ENCODE data around the gene EXOSC5.
A peak's percentile ranks its signal among the peaks of the same experiment; 100 is the strongest.
"Not testable (repeated sequence)": the region's sequence is repeated elsewhere in the genome, so short reads cannot be mapped to it uniquely, and the experiment has no call there.

The EXOSC5 gene

DNA sequence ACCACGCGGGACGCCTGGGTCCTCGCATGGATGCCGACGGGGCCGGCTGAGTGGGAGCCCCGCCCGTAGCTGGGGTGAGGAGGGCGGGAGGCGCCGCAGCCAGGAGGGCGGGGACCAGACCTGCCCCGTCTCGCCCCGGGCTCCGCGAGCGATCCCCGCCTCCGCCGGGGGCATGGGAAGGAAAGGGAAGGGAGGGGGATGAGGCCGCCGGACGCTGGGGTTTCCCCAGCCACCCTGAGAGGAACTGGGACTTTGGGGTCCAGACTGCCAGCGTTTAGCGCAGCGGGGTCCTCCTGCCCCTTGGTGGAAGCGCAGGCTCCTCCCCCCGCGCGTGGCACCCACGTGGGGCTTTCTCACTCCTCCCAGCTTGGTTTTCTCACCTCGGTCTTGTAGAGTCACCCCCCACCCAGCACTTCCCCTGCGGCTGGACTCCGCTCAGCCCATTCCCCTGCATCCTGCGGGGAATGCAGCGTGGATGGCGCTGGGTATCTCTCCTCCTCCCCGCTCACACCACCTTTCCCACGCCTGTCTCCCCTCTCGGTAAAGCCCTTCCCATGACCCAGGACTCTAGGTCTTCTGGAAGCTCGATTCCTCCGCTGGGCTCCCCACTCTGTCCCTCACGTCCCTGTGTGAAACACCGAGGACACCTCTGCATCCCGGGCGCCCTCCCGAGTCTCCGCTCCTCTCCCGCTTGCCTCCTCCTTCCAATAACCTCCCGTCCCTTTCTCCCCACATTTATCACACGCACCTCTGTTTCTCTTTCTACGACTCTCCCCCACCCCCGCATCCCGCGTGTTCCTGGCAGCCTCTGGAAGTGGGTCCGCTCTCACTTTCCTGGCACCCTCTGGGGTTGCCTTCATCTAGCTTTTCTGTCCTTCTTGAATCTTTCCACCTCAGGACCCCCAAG, 45.6 kb downstream of the EXOSC5 start:
- Histone ChIP-seq H2BK15ac (ENCODE audit: low read depth, poor library complexity, severe bottlenecking) (no peak overlapping the region), H3K79me1 (replicated peaks; ENCODE audit: low read length, poor library complexity, severe bottlenecking) (peaks cover 18% of the 10 kb centered on the region), H2AFZ (ENCODE audit: low read depth, low read length) (no peak overlapping the region), H3K9me3 (ENCODE audit: control insufficient read depth, low read length) (no peaks in the 10 kb centered on the region), H3K4me3 (ENCODE audit: insufficient read depth in 1 of 2, low read depth in 1 of 2, low read length in 2 of 2) (peak overlapping the region; percentile 84 to 99), H4K91ac (ENCODE audit: low read length) (no peak overlapping the region), H2BK120ac (ENCODE audit: low read depth, low read length) (no peak overlapping the region), H3K4ac (ENCODE audit: low read depth in 1 of 2, low read length in 2 of 2) (peak overlapping the region; percentile 2 to 40), H2AK5ac (ENCODE audit: low read length, severe bottlenecking) (no peak overlapping the region), H3K18ac (ENCODE audit: low read depth in 1 of 2, low read length in 2 of 2) (peak overlapping the region; percentile 28 to 87), H3K9ac (ENCODE audit: low read length) (peak overlapping the region; percentile 90), H3K4me1 (ENCODE audit: control insufficient read depth, insufficient read depth, low read depth, low read length) (peaks cover 14% of the 10 kb centered on the region), H3K36me3 (ENCODE audit: control insufficient read depth in 1 of 2, insufficient read depth in 2 of 2, low read depth in 1 of 2, low read length in 2 of 2) (peaks cover 11 to 17% of the 10 kb centered on the region in 2 experiments), H3K14ac (ENCODE audit: low read length in 2 of 2) (peak overlapping the region in 1 of 2 experiments; percentile 96), H3K27me3 (ENCODE audit: control insufficient read depth in 1 of 2, insufficient read depth in 1 of 2, low read length in 2 of 2) (no peaks in the 10 kb centered on the region), H3K4me2 (ENCODE audit: low read length, poor library complexity, severe bottlenecking) (peak overlapping the region; percentile 98), H3K27ac (ENCODE audit: low read length, poor library complexity, severe bottlenecking) (peak overlapping the region; percentile 19), H4K8ac (ENCODE audit: low read length) (no peak overlapping the region), H2BK5ac (ENCODE audit: low read depth, low read length, poor library complexity, severe bottlenecking) (no peak overlapping the region), H2BK12ac (ENCODE audit: low read length in 2 of 2) (peak overlapping the region in 1 of 2 experiments; percentile 73), H3K23ac (ENCODE audit: low read length in 2 of 2) (peak overlapping the region in 1 of 2 experiments; percentile 99)
- under 1% methylated on average over 54 of the region's 58 CpGs for WGBS
- peak; percentile 75 for DNase-seq

DNA sequence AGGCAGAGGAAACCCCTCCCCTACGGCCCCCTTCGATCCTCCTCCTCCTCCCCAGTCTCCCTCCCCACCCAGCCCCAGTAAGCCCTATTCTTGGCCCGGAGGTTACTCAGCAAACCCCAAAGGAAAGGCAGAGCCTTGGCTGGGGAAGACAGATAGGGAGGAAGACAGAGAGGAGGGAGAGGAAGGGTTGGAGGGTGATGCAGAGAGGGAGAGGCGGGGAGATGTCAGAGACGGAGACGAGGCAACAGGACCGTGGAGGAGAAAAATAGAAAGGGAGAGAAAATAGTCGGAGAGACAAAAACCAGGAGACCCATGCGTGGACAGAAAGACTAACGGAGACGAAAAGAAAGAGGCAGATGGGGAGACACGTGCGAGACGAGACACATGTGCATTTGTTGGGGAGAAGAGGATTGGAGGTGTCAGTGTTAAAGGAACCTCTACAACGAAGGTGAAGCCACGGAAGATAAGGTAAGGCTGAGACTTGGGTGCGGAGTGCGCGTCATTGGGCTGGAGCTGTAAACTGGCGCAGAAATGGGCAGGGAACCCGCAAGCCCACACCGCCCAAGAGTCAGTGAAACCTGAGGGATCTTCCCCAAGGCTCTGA, 46.3 kb downstream of the EXOSC5 start:
- Histone ChIP-seq H4K91ac (ENCODE audit: low read length) (no peak overlapping the region), H3K27ac (ENCODE audit: low read length, poor library complexity, severe bottlenecking) (peak overlapping the region; percentile 15), H3K23ac (ENCODE audit: low read length in 2 of 2) (no peak overlapping the region), H3K36me3 (ENCODE audit: control insufficient read depth in 1 of 2, insufficient read depth in 2 of 2, low read depth in 1 of 2, low read length in 2 of 2) (peaks cover 16 to 17% of the 10 kb centered on the region in 2 experiments), H3K4me2 (ENCODE audit: low read length, poor library complexity, severe bottlenecking) (peak overlapping the region; percentile 98), H3K18ac (ENCODE audit: low read depth in 1 of 2, low read length in 2 of 2) (peak overlapping the region in 1 of 2 experiments; percentile 69), H2AFZ (ENCODE audit: low read depth, low read length) (no peak overlapping the region), H3K14ac (ENCODE audit: low read length in 2 of 2) (peak overlapping the region in 1 of 2 experiments; percentile 88), H3K9me3 (ENCODE audit: control insufficient read depth, low read length) (no peaks in the 10 kb centered on the region), H3K4me1 (ENCODE audit: control insufficient read depth, insufficient read depth, low read depth, low read length) (peaks cover 14% of the 10 kb centered on the region), H2BK5ac (ENCODE audit: low read depth, low read length, poor library complexity, severe bottlenecking) (no peak overlapping the region), H3K4me3 (ENCODE audit: insufficient read depth in 1 of 2, low read depth in 1 of 2, low read length in 2 of 2) (peak overlapping the region; percentile 84 to 99), H2AK5ac (ENCODE audit: low read length, severe bottlenecking) (no peak overlapping the region), H4K8ac (ENCODE audit: low read length) (no peak overlapping the region), H2BK120ac (ENCODE audit: low read depth, low read length) (no peak overlapping the region), H3K4ac (ENCODE audit: low read depth in 1 of 2, low read length in 2 of 2) (peak overlapping the region in 1 of 2 experiments; percentile 26), H3K9ac (ENCODE audit: low read length) (peak overlapping the region; percentile 90), H2BK15ac (ENCODE audit: low read depth, poor library complexity, severe bottlenecking) (no peak overlapping the region), H3K27me3 (ENCODE audit: control insufficient read depth in 1 of 2, insufficient read depth in 1 of 2, low read length in 2 of 2) (no peaks in the 10 kb centered on the region), H2BK12ac (ENCODE audit: low read length in 2 of 2) (peak overlapping the region in 1 of 2 experiments; percentile 70), H3K79me1 (replicated peaks; ENCODE audit: low read length, poor library complexity, severe bottlenecking) (peaks cover 22% of the 10 kb centered on the region)
- 2% methylated on average over 20 of the region's 22 CpGs for WGBS
- DNase-seq, result peak; percentile 35

DNA sequence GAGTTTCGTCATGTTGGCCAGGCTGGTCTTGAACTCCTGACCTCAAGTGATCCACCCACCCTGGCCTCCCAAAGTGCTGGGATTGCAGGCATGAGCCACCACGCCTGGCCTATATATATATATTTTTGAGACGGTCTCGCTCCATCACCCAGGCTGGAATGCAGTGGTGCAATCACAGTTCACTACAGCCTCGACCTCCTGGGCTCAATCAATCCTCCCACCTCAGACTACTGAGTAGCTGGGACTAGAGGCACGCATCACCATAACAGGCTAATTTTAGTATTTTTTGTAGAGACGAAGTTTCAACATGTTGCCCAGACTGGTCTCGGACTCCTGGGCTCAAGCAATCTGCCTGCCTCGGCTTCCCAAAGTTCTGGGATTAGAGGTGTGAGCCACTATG, 50.2 kb downstream of the EXOSC5 start:
- not testable (repeated sequence) for DNase-seq; H3K18ac ChIP-seq (ENCODE audit: low read depth in 1 of 2, low read length in 2 of 2); H3K9ac ChIP-seq (ENCODE audit: low read length); H3K23ac ChIP-seq (ENCODE audit: low read length in 2 of 2); H3K27ac ChIP-seq (ENCODE audit: low read length, poor library complexity, severe bottlenecking); H2BK120ac ChIP-seq (ENCODE audit: low read depth, low read length); H2BK15ac ChIP-seq (ENCODE audit: low read depth, poor library complexity, severe bottlenecking); H3K4me2 ChIP-seq (ENCODE audit: low read length, poor library complexity, severe bottlenecking); H4K8ac ChIP-seq (ENCODE audit: low read length); H2BK12ac ChIP-seq (ENCODE audit: low read length in 2 of 2); H3K27me3 ChIP-seq (ENCODE audit: control insufficient read depth in 1 of 2, insufficient read depth in 1 of 2, low read length in 2 of 2); H2AFZ ChIP-seq (ENCODE audit: low read depth, low read length); H3K14ac ChIP-seq (ENCODE audit: low read length in 2 of 2); H4K91ac ChIP-seq (ENCODE audit: low read length); H3K4me3 ChIP-seq (ENCODE audit: insufficient read depth in 1 of 2, low read depth in 1 of 2, low read length in 2 of 2); H3K9me3 ChIP-seq (ENCODE audit: control insufficient read depth, low read length); H2BK5ac ChIP-seq (ENCODE audit: low read depth, low read length, poor library complexity, severe bottlenecking); H2AK5ac ChIP-seq (ENCODE audit: low read length, severe bottlenecking); H3K4ac ChIP-seq (ENCODE audit: low read depth in 1 of 2, low read length in 2 of 2)
- Histone ChIP-seq H3K4me1 (ENCODE audit: control insufficient read depth, insufficient read depth, low read depth, low read length) (peaks cover 12% of the 10 kb centered on the region), H3K79me1 (replicated peaks; ENCODE audit: low read length, poor library complexity, severe bottlenecking) (peaks cover 34% of the 10 kb centered on the region), H3K36me3 (ENCODE audit: control insufficient read depth in 1 of 2, insufficient read depth in 2 of 2, low read depth in 1 of 2, low read length in 2 of 2) (peaks cover 40 to 42% of the 10 kb centered on the region in 2 experiments)
- WGBS, result 98% methylated on average over 9 of the region's 9 CpGs

DNA sequence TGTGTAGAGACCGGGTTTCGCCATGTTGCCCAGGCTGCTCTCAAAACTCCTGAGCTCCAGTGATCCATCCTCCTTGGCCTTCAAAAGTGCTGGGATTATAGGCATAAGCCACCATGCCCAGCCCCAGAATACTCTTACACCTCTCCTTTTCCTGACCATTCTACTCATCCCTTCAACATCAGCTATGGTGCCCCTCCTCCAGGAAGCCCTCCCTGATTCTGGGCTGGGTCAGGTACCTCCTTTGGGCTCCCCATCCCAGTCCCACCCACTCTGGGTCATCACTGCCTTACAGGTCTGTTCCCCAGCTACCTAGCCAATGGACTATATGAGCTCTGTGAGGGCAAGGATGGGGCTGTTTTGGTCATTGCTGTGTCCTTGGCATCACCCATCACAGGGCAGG, 53.0 kb downstream of the EXOSC5 start:
- Histone ChIP-seq H2AK5ac (ENCODE audit: low read length, severe bottlenecking) (no peak overlapping the region), H3K18ac (ENCODE audit: low read depth in 1 of 2, low read length in 2 of 2) (peak overlapping the region in 1 of 2 experiments; percentile 14), H2BK120ac (ENCODE audit: low read depth, low read length) (no peak overlapping the region), H2BK5ac (ENCODE audit: low read depth, low read length, poor library complexity, severe bottlenecking) (no peak overlapping the region), H3K4me2 (ENCODE audit: low read length, poor library complexity, severe bottlenecking) (no peak overlapping the region), H4K91ac (ENCODE audit: low read length) (no peak overlapping the region), H3K23ac (ENCODE audit: low read length in 2 of 2) (no peak overlapping the region), H2BK15ac (ENCODE audit: low read depth, poor library complexity, severe bottlenecking) (no peak overlapping the region), H3K4me1 (ENCODE audit: control insufficient read depth, insufficient read depth, low read depth, low read length) (peaks cover 6% of the 10 kb centered on the region), H3K9ac (ENCODE audit: low read length) (no peak overlapping the region), H3K4me3 (ENCODE audit: insufficient read depth in 1 of 2, low read depth in 1 of 2, low read length in 2 of 2) (no peak overlapping the region), H2AFZ (ENCODE audit: low read depth, low read length) (no peak overlapping the region), H3K27ac (ENCODE audit: low read length, poor library complexity, severe bottlenecking) (no peak overlapping the region), H3K27me3 (ENCODE audit: control insufficient read depth in 1 of 2, insufficient read depth in 1 of 2, low read length in 2 of 2) (no peaks in the 10 kb centered on the region), H3K36me3 (ENCODE audit: control insufficient read depth in 1 of 2, insufficient read depth in 2 of 2, low read depth in 1 of 2, low read length in 2 of 2) (peaks cover 51 to 59% of the 10 kb centered on the region in 2 experiments), H3K4ac (ENCODE audit: low read depth in 1 of 2, low read length in 2 of 2) (no peak overlapping the region), H3K14ac (ENCODE audit: low read length in 2 of 2) (no peak overlapping the region), H2BK12ac (ENCODE audit: low read length in 2 of 2) (no peak overlapping the region), H3K79me1 (replicated peaks; ENCODE audit: low read length, poor library complexity, severe bottlenecking) (peaks cover 36% of the 10 kb centered on the region), H4K8ac (ENCODE audit: low read length) (no peak overlapping the region), H3K9me3 (ENCODE audit: control insufficient read depth, low read length) (no peaks in the 10 kb centered on the region)
- DNase-seq, result no peak
- WGBS, result 98% methylated on average over 2 of the region's 2 CpGs
